ENCODE data around the gene SORT1.

GRCh38 chr1:109262231-109263055 lies 135.3 kb downstream of the SORT1 start:
- TF ChIP-seq CTCF (IDR thresholded peaks at IDR 0.05): no peak
- no peak for TF ChIP-seq POLR2A (IDR thresholded peaks at IDR 0.05)
- no peak for TF ChIP-seq EP300 (IDR thresholded peaks at IDR 0.05)

Measured in upper lobe of left lung (tissue), 4 donors.